GM23338 (cell line): ENCODE data around the gene ZNF385B. TPM values are rescaled to one million over a fixed set of nuclear protein-coding genes. Genes with fewer than 3 reads are reported as not detected.

ENCODE experiments used
- ATAC-seq: fragments of 200-7000 bp; cut with Tn5 transposase; 3 replicates; pipeline ENCODE4 v1.9.1; 2020
- DNase-seq: peaks from one replicate; pipeline ENCODE4 v3.0.0-alpha.2; 2015; ENCODE audit warnings: low spot score
- H2AFZ ChIP-seq: fragments of 200-600 bp; sonication (generic); 2 replicates; pipeline ENCODE4 v1.8.0; 2016; ENCODE audit warnings: antibody characterized with exemption, mild to moderate bottlenecking, moderate library complexity
- H3F3A ChIP-seq: fragments of 200-600 bp; sonication (generic); replicated peaks from 2 replicates; pipeline ENCODE4 v1.8.0; 2017; ENCODE audit warnings: antibody characterized with exemption, mixed run types, low read depth
- H3K27ac ChIP-seq: fragments of 200-600 bp; sonication (generic); 2 replicates; pipeline ENCODE4 v1.6.1; 2016; ENCODE audit warnings: low read depth
- H3K27me3 ChIP-seq: fragments of 200-600 bp; sonication (generic); 2 replicates; pipeline ENCODE4 v1.8.0; 2016; ENCODE audit warnings: mild to moderate bottlenecking, mixed run types, moderate library complexity; ENCODE audit not compliant: insufficient read depth
- H3K36me3 ChIP-seq: fragments of 200-600 bp; sonication (generic); 2 replicates; pipeline ENCODE4 v1.8.0; 2016; ENCODE audit warnings: mild to moderate bottlenecking; ENCODE audit not compliant: insufficient read depth
- H3K4me1 ChIP-seq: fragments of 200-600 bp; sonication (generic); 2 replicates; pipeline ENCODE4 v1.8.0; 2016; ENCODE audit warnings: mild to moderate bottlenecking, moderate library complexity; ENCODE audit not compliant: insufficient read depth
- H3K4me2 ChIP-seq: fragments of 200-600 bp; sonication (generic); 2 replicates; pipeline ENCODE4 v1.7.1; 2017; ENCODE audit warnings: mixed run types
- H3K4me3 ChIP-seq: fragments of 200-600 bp; sonication (generic); 2 replicates; pipeline ENCODE4 v1.6.1; 2016; ENCODE audit warnings: mixed run types
- H3K79me2 ChIP-seq: fragments of 200-600 bp; sonication (generic); replicated peaks from 2 replicates; pipeline ENCODE4 v1.8.0; 2017; ENCODE audit warnings: mild to moderate bottlenecking; ENCODE audit not compliant: insufficient read depth
- H3K9me2 ChIP-seq: fragments of 200-600 bp; sonication (generic); 2 replicates; pipeline ENCODE4 v1.8.0; 2017; ENCODE audit not compliant: insufficient read depth
- H4K20me1 ChIP-seq: fragments of 200-600 bp; sonication (generic); replicated peaks from 2 replicates; pipeline ENCODE4 v1.8.0; 2017; ENCODE audit warnings: mild to moderate bottlenecking; ENCODE audit not compliant: insufficient read depth
- H3K27ac Mint-ChIP-seq: 2 replicates; pipeline ENCODE4 v1.8.0; 2020; ENCODE audit warnings: inconsistent platforms, mild to moderate bottlenecking, moderate library complexity, mixed read lengths
- H3K27me3 Mint-ChIP-seq: 3 replicates; pipeline ENCODE4 v1.8.0; 2022; ENCODE audit warnings: low read depth, mild to moderate bottlenecking, moderate library complexity, mixed read lengths, inconsistent platforms; ENCODE audit not compliant: insufficient read depth, poor library complexity
- H3K36me3 Mint-ChIP-seq: 3 replicates; pipeline ENCODE4 v1.8.0; 2021; ENCODE audit warnings: low read depth, mild to moderate bottlenecking, inconsistent platforms, moderate library complexity, mixed read lengths
- H3K4me1 Mint-ChIP-seq: 3 replicates; pipeline ENCODE4 v1.8.0; 2020; ENCODE audit warnings: mild to moderate bottlenecking, inconsistent platforms, mixed read lengths
- H3K4me3 Mint-ChIP-seq: 3 replicates; pipeline ENCODE4 v1.8.0; 2021; ENCODE audit warnings: moderate library complexity, mild to moderate bottlenecking, inconsistent platforms, mixed read lengths
- H3K9me3 Mint-ChIP-seq: 3 replicates; pipeline ENCODE4 v1.8.0; 2020; ENCODE audit warnings: moderate library complexity, mild to moderate bottlenecking, inconsistent platforms, mixed read lengths
- CREB1 ChIP-seq: fragments of 250-450 bp; sonication (Bioruptor Pico); IDR thresholded peaks from 2 replicates; pipeline ENCODE4 v1.5.0; 2020; ENCODE audit warnings: low read depth, mild to moderate bottlenecking, moderate library complexity
- CTCF ChIP-seq, 2 experiments: fragments of 200-600 bp in 1 of 2; sonication (generic) in 1 of 2; conservative IDR thresholded peaks; 2 replicates each; pipeline versions ENCODE4 v1.5.1 to v1.6.1; 2016 to 2017; ENCODE audit warnings: antibody characterized with exemption in 2 of 2, low read depth in 2 of 2, mild to moderate bottlenecking in 2 of 2, moderate library complexity in 1 of 2
- ETS1 ChIP-seq: IDR thresholded peaks from 2 replicates; pipeline ENCODE4 v1.6.1; 2016; ENCODE audit warnings: antibody characterized with exemption
- EZH2 ChIP-seq: fragments of 200-600 bp; sonication (generic); IDR thresholded peaks from one replicate; pipeline ENCODE4 v1.8.0; 2017; ENCODE audit warnings: antibody characterized with exemption, mild to moderate bottlenecking, low read depth; ENCODE audit not compliant: unreplicated experiment
- EZH2phosphoT487 ChIP-seq: fragments of 200-600 bp; sonication (generic); IDR thresholded peaks from one replicate; pipeline ENCODE4 v1.8.1; 2018; ENCODE audit warnings: antibody characterized with exemption; ENCODE audit not compliant: unreplicated experiment
- JUNB ChIP-seq: IDR thresholded peaks from one replicate; pipeline ENCODE4 v1.6.1; 2016; ENCODE audit warnings: antibody characterized with exemption; ENCODE audit not compliant: unreplicated experiment
- NANOG ChIP-seq: IDR thresholded peaks from 2 replicates; pipeline ENCODE4 v1.6.1; 2016; ENCODE audit warnings: antibody characterized with exemption, borderline replicate concordance
- POLR2AphosphoS5 ChIP-seq: IDR thresholded peaks from 2 replicates; pipeline ENCODE4 v1.6.1; 2016; ENCODE audit warnings: antibody characterized with exemption, low read depth
- REST ChIP-seq: IDR thresholded peaks from one replicate; pipeline ENCODE4 v1.6.1; 2018; ENCODE audit warnings: antibody characterized with exemption; ENCODE audit not compliant: unreplicated experiment
- STAT1 ChIP-seq: IDR thresholded peaks from one replicate; pipeline ENCODE4 v1.6.1; 2016; ENCODE audit warnings: antibody characterized with exemption; ENCODE audit not compliant: unreplicated experiment
- ZNF114 ChIP-seq: fragments of 250-450 bp; sonication (Bioruptor Pico); IDR thresholded peaks from 2 replicates; pipeline ENCODE4 v1.5.0; 2020; ENCODE audit warnings: mild to moderate bottlenecking, moderate library complexity
- ZNF331 ChIP-seq: fragments of 250-450 bp; sonication (Bioruptor Pico); IDR thresholded peaks from 2 replicates; pipeline ENCODE4 v1.5.0; 2020; ENCODE audit warnings: low read depth, mild to moderate bottlenecking, moderate library complexity
- ZNF462 ChIP-seq: fragments of 250-450 bp; sonication (Bioruptor Pico); IDR thresholded peaks from 2 replicates; pipeline ENCODE4 v1.5.0; 2020; ENCODE audit warnings: mild to moderate bottlenecking, moderate library complexity
- polyA plus RNA-seq: library from polyadenylated mRNA; unstranded; fragments of >200 nt; fragmentation: Nextera tagmentation; extraction: Ambion mirVana; gene quantifications from 2 replicates; pipeline ENCODE4 v1.2.1, GENCODE V29; 2016
- total RNA-seq: library from RNA; depleted of rRNA; stranded (reverse); fragments of >200 nt; shearing (Covaris generic); gene quantifications from 2 replicates; pipeline ENCODE4 v1.2.3, GENCODE V29; 2014

ZNF385B gene
- total and polyA plus RNA-seq, 2 experiments from 2014 or later = 1.5 to 4.6 TPM

GRCh38 chr2:179796213-179797007 lies 65.0 kb downstream of the ZNF385B start:
- H3K79me2 ChIP-seq = no peaks in the 10 kb centered on the region
- H3F3A ChIP-seq = no peaks in the 10 kb centered on the region
- H3K27ac Mint-ChIP-seq = no peak overlapping the region
- peak; percentile 84 for ATAC-seq
- H3K4me1 Mint-ChIP-seq = peaks cover 7% of the 10 kb centered on the region
- peak; percentile 18 for DNase-seq
- H3K4me2 ChIP-seq = no peak overlapping the region
- H3K36me3 ChIP-seq = no peaks in the 10 kb centered on the region
- no peaks in the 10 kb centered on the region for H3K27me3 ChIP-seq
- H2AFZ ChIP-seq = no peak overlapping the region
- H3K27me3 Mint-ChIP-seq = peaks cover 1% of the 10 kb centered on the region
- H4K20me1 ChIP-seq = no peaks in the 10 kb centered on the region
- no peak overlapping the region for H3K27ac ChIP-seq
- TF ChIP-seq JUNB (no peak), CTCF (conservative IDR thresholded peaks at IDR 0.05; ENCODE audit: low read depth in 2 of 2) (no peak), STAT1 (no peak), NANOG (no peak), ETS1 (no peak), ZNF114 (CRISPR knock-in tag) (no peak), REST (no peak), ZNF462 (CRISPR knock-in tag) (no peak), ZNF331 (no peak), CREB1 (CRISPR knock-in tag) (no peak), EZH2phosphoT487 (no peak), POLR2AphosphoS5 (no peak), EZH2 (no peak)
- H3K4me1 ChIP-seq = peaks cover 7% of the 10 kb centered on the region; the same call in 1 of the 2 replicates
- H3K36me3 Mint-ChIP-seq = no peaks in the 10 kb centered on the region
- no peak overlapping the region for H3K4me3 Mint-ChIP-seq
- H3K9me3 Mint-ChIP-seq = no peaks in the 10 kb centered on the region
- no peaks in the 10 kb centered on the region for H3K9me2 ChIP-seq
- H3K4me3 ChIP-seq = no peak overlapping the region
